G401.6 (cell line): ENCODE measurements around the gene TRIO.

ENCODE experiments used
- FAIRE-seq: peaks from 2 replicates; lab custom pipeline; 2012; peaks lifted over from hg19 to GRCh38; lab: Jason Lieb, UNC

Gene TRIO

DNA sequence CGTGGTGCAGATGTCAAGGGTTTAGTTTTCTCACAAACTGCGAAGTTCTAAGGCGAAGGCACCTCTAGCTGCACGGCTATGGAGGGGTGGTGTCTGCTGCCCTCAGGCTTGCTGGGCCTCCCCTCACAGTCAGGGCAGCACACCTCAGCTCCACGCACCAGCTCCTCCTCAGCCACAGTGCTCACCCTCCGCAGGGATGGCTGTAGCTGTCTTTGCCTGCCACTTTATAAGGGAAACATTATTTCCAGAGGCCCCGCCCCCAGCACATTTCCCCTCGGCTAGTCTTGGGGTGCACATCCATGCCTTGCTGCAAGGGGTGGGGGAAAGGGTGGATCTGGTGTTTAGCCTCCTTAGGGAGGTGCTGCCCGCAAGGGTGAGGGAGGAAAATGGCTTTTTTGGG, 154.6 kb downstream of the TRIO start:
- FAIRE-seq = no peak

DNA sequence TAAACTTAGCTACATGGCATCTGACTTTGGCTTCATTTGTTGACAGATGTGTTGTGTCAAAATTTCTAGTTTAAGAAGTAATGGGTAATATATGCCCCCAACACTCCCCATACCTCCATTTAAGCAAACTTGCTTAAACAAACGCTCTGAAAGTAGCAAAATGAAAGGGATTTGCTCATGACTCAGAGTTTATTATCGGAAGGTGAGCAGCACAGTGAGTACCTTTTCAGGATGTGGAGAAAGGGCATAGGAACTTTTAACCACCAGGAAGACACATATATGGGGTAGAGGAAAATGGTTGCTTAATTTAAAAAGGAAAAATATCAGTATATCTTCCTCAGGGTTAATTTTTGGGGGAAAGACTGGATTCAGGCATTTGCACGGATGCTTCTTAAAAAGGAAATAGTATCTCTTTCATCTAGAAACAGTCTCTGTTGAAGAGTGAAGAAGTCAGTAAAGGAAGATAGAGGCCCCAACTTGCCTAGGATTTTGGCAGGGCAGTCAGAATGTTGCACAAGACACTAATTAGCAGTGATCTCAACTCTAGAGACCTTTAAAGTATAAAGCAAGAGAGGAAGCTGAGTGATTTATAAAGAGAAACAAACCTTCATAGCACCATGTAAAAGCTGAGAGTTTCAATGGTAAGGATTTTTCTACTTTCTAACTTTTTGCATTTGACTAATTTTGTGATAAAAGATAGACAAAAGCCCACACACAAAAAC, 155.1 kb downstream of the TRIO start:
- no peak for FAIRE-seq

GRCh38 chr5:14299666-14300065, 156.5 kb downstream of the TRIO start:
- FAIRE-seq = no peak

GRCh38 chr5:14301186-14301585, 158.0 kb downstream of the TRIO start:
- no peak for FAIRE-seq

DNA sequence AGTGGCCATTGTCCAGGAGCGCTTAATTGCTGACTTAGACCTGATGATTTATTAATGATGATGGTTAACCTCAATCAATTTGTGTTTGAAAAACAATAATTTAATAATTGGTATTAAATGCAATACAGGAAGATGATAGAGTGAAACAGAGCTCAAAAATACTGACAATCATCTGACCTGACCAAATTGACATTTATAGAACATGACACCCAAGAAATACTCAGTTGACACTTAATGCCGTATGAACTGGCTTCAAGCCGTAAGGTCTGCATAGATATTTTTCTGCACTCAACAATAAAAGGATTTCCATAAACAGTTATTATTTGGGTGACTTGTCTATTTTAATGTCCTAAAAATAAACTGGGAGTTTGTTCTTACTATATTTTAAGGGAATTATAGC, 159.2 kb downstream of the TRIO start:
- no peak for FAIRE-seq

GRCh38 chr5:14305045-14305444, 161.9 kb downstream of the TRIO start:
- FAIRE-seq = no peak

DNA sequence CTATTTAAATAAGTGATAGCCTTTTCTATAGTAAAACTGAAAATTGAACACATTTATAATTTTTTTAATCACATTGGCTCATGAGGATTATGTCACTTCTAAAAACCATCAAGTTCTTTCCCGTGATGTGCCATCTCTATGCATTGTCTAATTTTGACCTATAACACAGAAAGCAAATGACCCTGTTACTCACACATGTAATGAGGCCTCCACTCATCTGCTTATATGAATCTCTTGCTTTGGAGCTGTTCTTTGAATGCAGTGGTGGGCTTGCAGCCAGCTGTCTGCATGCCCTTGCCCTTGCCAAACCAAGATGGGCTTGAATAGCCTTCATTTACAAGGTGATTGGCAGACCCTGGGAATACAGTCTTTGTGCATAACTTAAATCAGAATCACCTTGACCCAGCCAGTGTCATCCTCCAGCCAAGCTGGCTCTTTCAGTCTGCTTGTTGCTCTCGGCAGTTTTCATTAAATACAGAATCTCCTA, 163.2 kb downstream of the TRIO start:
- no peak for FAIRE-seq

DNA sequence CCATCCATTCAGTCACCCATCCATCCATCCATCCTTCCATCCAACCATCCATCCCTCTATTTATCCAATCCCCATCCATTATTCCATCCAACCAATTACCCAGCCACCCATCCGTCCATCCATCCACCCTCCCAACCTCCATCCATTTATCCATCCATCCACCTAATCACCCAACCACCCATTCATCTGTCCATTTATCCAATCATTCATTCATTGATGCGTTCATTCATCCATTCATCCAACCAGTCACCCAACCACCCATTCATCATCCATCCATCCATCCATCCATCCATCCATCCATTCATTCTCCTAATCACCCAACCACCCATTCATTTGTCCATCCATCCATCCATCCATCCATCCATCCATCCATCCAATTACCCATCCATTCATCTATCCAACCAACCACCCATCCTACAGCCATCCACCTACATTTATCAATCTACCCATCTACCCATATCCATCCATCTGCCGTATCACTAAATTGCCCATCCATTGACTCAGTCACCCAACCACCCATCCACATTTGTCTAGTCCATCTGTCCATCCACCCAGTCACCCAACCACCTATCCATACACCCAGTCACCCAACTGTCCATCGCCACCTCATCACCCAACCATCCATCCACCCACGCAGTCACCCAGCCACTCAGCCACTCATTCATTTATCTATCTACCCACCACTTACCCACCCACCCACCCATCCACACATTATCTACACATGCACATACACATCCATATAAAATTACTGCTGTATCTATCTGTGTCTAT, 165.4 kb downstream of the TRIO start:
- FAIRE-seq = no peak

GRCh38 chr5:14309199-14309598, 166.1 kb downstream of the TRIO start:
- FAIRE-seq = no peak

DNA sequence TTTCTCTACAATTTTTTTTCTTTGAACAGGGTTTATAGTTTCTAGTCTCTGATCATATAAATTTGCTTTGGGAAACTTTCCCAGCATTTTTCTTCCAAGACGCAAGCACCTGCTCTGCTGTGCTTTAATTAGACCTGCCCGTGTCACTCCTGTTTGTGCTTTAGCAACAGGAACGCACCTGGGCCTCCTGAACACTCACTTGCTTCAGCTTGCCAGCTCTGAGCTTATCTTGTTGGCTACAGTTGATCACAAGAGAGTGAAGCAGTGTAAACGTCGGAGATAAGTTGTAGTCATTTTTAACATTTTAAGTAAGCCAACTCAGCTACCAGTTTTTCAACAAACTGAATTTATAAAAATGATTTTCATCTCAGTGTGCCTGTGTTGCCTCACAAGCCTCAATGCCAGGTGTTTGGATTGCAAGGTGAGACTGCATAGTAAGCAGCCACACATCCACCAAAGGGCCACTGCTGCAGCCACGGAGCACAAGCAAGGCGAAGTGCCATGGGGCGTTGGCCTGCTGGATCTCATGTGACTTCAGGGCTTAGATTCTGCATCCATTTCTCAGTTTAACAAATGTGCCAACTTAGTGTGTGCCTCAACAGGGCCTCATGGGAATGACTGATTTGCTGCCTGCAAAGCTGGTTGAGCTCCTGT, 166.9 kb downstream of the TRIO start:
- FAIRE-seq = no peak

GRCh38 chr5:14310901-14311300, 167.8 kb downstream of the TRIO start:
- no peak for FAIRE-seq

DNA sequence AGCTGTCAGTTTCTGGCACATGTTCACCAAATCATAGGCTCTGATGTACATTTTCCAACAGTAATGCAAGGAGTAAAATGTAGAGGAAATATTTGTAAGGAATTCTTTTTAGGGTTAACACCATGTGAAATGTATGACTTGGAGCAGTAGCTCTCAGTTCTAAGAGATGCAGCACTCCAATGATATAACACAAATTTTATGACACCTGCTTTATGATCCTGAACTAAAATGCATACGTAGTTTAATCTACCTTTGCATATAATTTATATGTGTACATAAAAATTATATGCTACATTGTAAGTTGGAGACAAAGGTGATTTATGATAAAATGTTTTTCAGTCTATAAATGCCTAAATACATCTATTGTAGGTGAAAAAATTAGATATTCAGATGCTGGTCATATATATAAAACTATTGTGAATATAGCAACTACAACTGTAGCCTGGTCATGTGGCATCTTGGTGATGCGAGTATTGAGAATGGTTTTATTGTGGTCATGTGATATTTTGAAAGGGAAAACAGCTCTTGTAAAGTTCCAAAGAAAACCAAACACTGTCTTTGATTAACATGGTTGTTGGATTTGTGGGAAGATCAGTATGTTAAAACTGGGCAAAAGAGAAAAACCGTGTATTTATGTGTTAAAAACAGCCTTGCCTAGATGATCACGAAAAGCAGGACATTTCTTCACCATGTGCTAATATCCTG, 171.0 kb downstream of the TRIO start:
- no peak for FAIRE-seq

- FAIRE-seq = no peak
Measured at GRCh38 chr5:14316471-14316870, 173.3 kb downstream of the TRIO start.

- FAIRE-seq = no peak
Measured at GRCh38 chr5:14319102-14319501, 176.0 kb downstream of the TRIO start.

DNA sequence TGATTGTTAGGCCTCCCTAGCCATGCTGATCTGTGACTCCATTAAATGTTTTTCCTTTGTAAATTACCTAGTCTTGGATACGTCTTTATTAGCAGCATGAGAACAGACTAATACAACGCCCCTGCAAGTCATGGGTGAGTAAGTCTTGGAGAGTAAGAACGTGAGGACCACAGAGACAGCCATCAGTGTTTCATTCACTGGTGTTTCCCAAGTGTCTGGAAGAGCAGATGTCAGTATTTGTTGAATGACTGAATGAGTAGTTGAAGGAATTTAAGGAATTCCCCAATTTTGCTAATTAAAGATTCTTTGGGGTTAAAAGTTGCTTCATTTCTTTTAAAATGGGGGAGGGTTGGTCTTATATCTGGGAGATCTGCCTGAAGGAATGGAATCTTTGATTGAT, 178.8 kb downstream of the TRIO start:
- no peak for FAIRE-seq

DNA sequence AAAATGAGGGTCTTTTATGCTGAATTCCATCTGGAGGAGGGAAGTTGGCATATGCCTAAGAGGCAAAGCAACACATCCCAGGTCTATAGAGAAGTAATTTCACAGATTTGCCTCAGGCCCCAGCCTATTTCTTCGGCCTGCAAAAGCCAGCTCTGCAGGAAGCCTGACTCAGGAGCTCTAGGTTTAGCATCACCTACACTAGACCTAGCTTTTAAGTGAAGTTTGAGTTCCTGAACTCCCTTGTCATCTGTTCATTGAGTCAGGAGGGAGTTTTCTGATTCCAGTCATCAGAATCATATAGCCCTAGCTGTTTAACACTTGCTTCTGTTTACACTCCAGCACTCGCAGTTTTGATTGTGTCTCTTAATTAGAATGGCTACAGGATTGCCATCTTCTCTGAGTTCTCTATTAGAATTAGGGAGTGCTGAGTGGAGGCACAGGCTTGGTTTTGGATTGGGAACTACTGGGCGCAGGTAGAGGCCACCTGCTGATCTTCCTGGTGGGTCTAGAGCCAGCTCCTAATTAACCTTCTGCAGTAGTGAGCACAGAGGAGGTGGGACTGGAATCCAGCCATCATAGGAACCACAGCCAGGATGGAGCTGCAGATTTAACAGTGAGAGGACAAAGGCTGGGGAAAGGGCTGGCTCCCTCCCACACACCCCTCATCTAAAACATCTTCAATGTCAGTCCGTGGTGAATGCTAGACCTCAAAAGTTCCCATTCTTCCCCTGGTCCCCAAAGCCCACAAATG, 179.5 kb downstream of the TRIO start:
- no peak for FAIRE-seq

- no peak for FAIRE-seq
Measured at GRCh38 chr5:14323466-14323865, 180.3 kb downstream of the TRIO start.

DNA sequence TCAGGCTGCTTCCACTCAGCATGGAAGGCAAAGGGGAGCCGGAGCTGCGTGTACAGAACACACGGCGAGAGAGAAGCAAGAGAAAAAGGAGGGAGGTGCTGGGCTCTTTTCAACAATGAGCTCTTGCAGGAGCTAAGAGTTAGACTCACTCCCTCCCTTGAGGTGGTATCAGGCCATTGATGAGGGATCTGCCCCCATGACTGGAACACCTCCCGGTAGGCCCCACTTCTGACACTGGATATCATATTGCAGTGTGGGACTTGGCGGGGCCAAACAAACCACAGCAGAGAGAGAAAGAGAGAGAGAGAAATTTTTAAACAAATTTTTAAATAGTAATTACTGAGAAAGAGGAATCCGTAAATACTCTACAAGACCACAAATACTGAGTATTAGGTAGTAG, 182.2 kb downstream of the TRIO start:
- no peak for FAIRE-seq

DNA sequence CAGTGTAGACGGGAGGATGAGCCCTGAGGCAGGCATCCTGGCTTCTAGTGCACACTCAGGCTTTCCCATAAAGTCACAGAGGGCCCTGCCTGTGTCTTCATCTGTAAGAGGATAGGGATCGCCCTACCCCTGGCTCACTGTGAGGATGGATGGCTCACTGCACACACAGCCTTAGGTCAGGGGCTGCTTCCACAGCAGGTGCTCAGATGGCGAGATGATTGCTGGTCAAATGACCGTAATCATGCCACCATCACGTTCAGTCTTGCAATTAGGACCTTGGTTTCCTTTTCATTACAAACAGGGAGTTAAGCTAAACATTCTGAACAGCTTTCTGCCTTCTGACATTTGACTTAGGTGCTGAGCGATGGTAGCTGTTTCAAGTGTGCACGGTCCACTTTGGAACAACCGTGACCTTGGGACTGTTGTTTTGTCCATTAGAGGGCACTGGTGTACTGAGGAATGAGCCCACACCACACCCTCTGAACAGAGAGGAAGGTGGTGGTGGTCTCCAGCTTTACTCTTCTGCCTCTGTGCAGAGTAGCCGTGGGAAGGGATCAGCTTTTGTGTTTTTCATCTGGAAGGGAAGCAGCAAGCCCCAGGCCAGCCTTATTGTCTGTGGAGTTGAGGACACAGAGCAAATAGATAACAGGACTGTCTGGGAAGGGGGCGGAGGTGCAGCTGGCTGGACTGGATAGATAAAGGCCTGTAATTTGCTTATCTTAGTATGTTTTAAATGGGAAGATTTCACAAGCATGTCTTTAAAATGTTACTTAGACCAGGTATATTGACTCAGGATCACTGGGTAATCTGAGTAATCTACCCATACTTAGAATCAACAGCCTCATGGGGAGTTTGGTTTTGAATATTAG, 183.1 kb downstream of the TRIO start:
- no peak for FAIRE-seq

DNA sequence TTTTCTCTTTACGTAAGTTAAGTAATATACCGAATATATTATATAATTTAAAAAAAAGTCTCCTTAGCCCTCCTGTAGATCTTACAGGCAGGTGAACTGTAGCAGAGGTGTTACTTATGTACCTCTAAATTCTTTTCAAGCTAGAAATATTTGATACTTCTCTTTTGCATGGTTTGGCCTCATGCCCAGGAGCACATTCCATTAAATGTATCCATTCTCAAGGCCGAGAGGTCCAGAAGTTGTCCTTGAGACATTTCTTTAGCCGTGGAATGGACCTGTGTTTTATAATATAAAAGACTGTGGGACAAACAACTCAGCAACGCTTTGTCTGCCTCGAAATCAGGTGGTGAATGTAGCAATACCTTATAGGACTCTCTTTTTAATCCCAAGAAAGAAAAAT, 184.5 kb downstream of the TRIO start:
- FAIRE-seq = no peak

- no peak for FAIRE-seq
Measured at GRCh38 chr5:14328144-14328543, 185.0 kb downstream of the TRIO start.
